GM12891 (cell line): ENCODE measurements around the gene LCK.

ENCODE experiments used
- POLR2A ChIP-seq: IDR thresholded peaks from 2 replicates; pipeline ENCODE4 v1.6.1; 2011; ENCODE audit warnings: low read depth, low read length, control low read depth
- POLR2AphosphoS5 ChIP-seq: IDR thresholded peaks from 2 replicates; pipeline ENCODE4 v1.6.1; 2011; ENCODE audit warnings: low read depth, low read length, control low read depth
- SPI1 ChIP-seq: IDR thresholded peaks from 2 replicates; pipeline ENCODE4 v1.6.1; 2011; ENCODE audit warnings: low read depth, low read length, control low read depth
- TAF1 ChIP-seq: IDR thresholded peaks from 2 replicates; pipeline ENCODE4 v1.6.1; 2011; ENCODE audit warnings: low read depth, low read length, control low read depth

GRCh38 chr1:32231843-32232432 lies 19.1 kb upstream of the LCK start:
- no peak for TF ChIP-seq POLR2A
- peak; percentile 72; the same call in 1 of the 2 replicates for TF ChIP-seq POLR2AphosphoS5
- no peak for TF ChIP-seq SPI1
- no peak for TF ChIP-seq TAF1
